Activated CD4-positive, alpha-beta memory T cell treated with anti-CD3 and anti-CD28 coated beads for 36 hours (primary cell): Measurements from ENCODE around the gene MYT1. TPM values are rescaled to one million over a fixed set of nuclear protein-coding genes. Genes with fewer than 3 reads are reported as not detected.

Experiments
- CTCF ChIA-PET: fragments of 350-600 bp; sonication (Branson Sonifier 250); formaldehyde crosslinking; loops from one replicate; lab custom pipeline; 2021; ENCODE audit warnings: antibody characterized with exemption, inconsistent platforms; lab: Charles Lee
- POLR2A ChIA-PET: fragments of 350-600 bp; sonication (Branson Sonifier 250); formaldehyde crosslinking; loops from one replicate; lab custom pipeline; 2021; ENCODE audit warnings: antibody characterized with exemption; lab: Charles Lee
- DNase-seq: peaks from one replicate; pipeline ENCODE4 v3.0.0-alpha.2; 2020
- H3K27ac Mint-ChIP-seq: one replicate; pipeline ENCODE4 v1.8.0; 2021; ENCODE audit warnings: mixed read lengths
- H3K27me3 Mint-ChIP-seq: one replicate; pipeline ENCODE4 v1.8.0; 2021; ENCODE audit warnings: mixed read lengths
- H3K36me3 Mint-ChIP-seq: one replicate; pipeline ENCODE4 v1.8.0; 2021; ENCODE audit warnings: mixed read lengths
- H3K4me1 Mint-ChIP-seq: one replicate; pipeline ENCODE4 v1.8.0; 2021; ENCODE audit warnings: low read depth, mixed read lengths
- H3K4me3 Mint-ChIP-seq: one replicate; pipeline ENCODE4 v1.8.0; 2021; ENCODE audit warnings: mild to moderate bottlenecking, mixed read lengths
- H3K9me3 Mint-ChIP-seq: one replicate; pipeline ENCODE4 v1.8.0; 2021; ENCODE audit warnings: mixed read lengths
- intact Hi-C: fragments of 100-400 bp; cut with micrococcal nuclease; formaldehyde crosslinking; loops from one replicate; pipeline ENCODE4 v1.15.1; 2023
- total RNA-seq, 2 experiments: library from RNA; stranded (reverse); gene quantifications; one replicate each; pipeline ENCODE4 v1.2.3, GENCODE V29; 2021

The MYT1 gene
- total RNA-seq, 2 experiments from 2014 or later, result not detected

- H3K36me3 Mint-ChIP-seq, result no peaks in the 10 kb centered on the region
- H3K27ac Mint-ChIP-seq, result no peak overlapping the region
- intact Hi-C loops, result no loop called here
- peaks cover 1% of the 10 kb centered on the region for H3K4me1 Mint-ChIP-seq
- ChIA-PET CTCF (no interaction called here), POLR2A (no interaction called here)
- H3K4me3 Mint-ChIP-seq, result no peak overlapping the region
- no peak for DNase-seq
- no peaks in the 10 kb centered on the region for H3K27me3 Mint-ChIP-seq
- H3K9me3 Mint-ChIP-seq, result no peaks in the 10 kb centered on the region
These were observed 44.9 kb downstream of the MYT1 start for GRCh38 chr20:64209148-64209547.

GRCh38 chr20:64210656-64211369, 46.6 kb downstream of the MYT1 start:
- ChIA-PET POLR2A (no interaction called here), CTCF (no interaction called here)
- no peak for DNase-seq
- Mint-ChIP-seq H3K36me3 (no peaks in the 10 kb centered on the region), H3K27ac (no peak overlapping the region), H3K4me3 (no peak overlapping the region), H3K4me1 (peaks cover 14% of the 10 kb centered on the region), H3K9me3 (no peaks in the 10 kb centered on the region), H3K27me3 (no peaks in the 10 kb centered on the region)
- intact Hi-C loops, result no loop called here

- no peaks in the 10 kb centered on the region for H3K27me3 Mint-ChIP-seq
- no peak for DNase-seq
- ChIA-PET POLR2A (no interaction called here), CTCF (no interaction called here)
- H3K27ac Mint-ChIP-seq, result no peak overlapping the region
- H3K4me3 Mint-ChIP-seq, result no peak overlapping the region
- intact Hi-C loops, result no loop called here
- no peaks in the 10 kb centered on the region for H3K36me3 Mint-ChIP-seq
- H3K9me3 Mint-ChIP-seq, result no peaks in the 10 kb centered on the region
- H3K4me1 Mint-ChIP-seq, result peaks cover 15% of the 10 kb centered on the region
These were observed 47.8 kb downstream of the MYT1 start for GRCh38 chr20:64211874-64212658.

- POLR2A ChIA-PET, result no interaction called here
- Mint-ChIP-seq H3K4me3 (no peak overlapping the region), H3K27me3 (no peaks in the 10 kb centered on the region), H3K9me3 (no peaks in the 10 kb centered on the region), H3K27ac (no peak overlapping the region), H3K4me1 (peaks cover 15% of the 10 kb centered on the region), H3K36me3 (no peaks in the 10 kb centered on the region)
- intact Hi-C loops, result no loop called here
- CTCF ChIA-PET, result no interaction called here
- DNase-seq, result no peak
These were observed 48.5 kb downstream of the MYT1 start for GRCh38 chr20:64212755-64213154.

GRCh38 chr20:64214113-64214512, 49.9 kb downstream of the MYT1 start:
- Mint-ChIP-seq H3K9me3 (no peaks in the 10 kb centered on the region), H3K36me3 (no peaks in the 10 kb centered on the region), H3K4me3 (no peak overlapping the region), H3K4me1 (peaks cover 15% of the 10 kb centered on the region), H3K27me3 (no peaks in the 10 kb centered on the region), H3K27ac (no peak overlapping the region)
- DNase-seq, result no peak
- intact Hi-C loops, result no loop called here
- CTCF ChIA-PET, result no interaction called here
- POLR2A ChIA-PET, result no interaction called here

- ChIA-PET CTCF (no interaction called here), POLR2A (no interaction called here)
- Mint-ChIP-seq H3K27ac (no peak overlapping the region), H3K4me1 (peaks cover 15% of the 10 kb centered on the region), H3K36me3 (no peaks in the 10 kb centered on the region), H3K9me3 (no peaks in the 10 kb centered on the region), H3K27me3 (no peaks in the 10 kb centered on the region), H3K4me3 (no peak overlapping the region)
- intact Hi-C loops, result no loop called here
- DNase-seq, result no peak
These were observed 50.7 kb downstream of the MYT1 start for GRCh38 chr20:64214952-64215351.

GRCh38 chr20:64216036-64216435, 51.8 kb downstream of the MYT1 start:
- Mint-ChIP-seq H3K27ac (no peak overlapping the region), H3K27me3 (no peaks in the 10 kb centered on the region), H3K9me3 (no peaks in the 10 kb centered on the region), H3K4me1 (peaks cover 15% of the 10 kb centered on the region), H3K36me3 (no peaks in the 10 kb centered on the region), H3K4me3 (no peak overlapping the region)
- intact Hi-C loops, result no loop called here
- ChIA-PET POLR2A (no interaction called here), CTCF (interaction anchor here (1.3 kb wide), 1 partner anchor 12 kb away, joined by 3 read pairs; no protein-coding TSS in a partner anchor)
- DNase-seq, result no peak

GRCh38 chr20:64216910-64217309, 52.7 kb downstream of the MYT1 start:
- intact Hi-C loops, result no loop called here
- POLR2A ChIA-PET, result no interaction called here
- H3K4me1 Mint-ChIP-seq, result peaks cover 15% of the 10 kb centered on the region

GRCh38 chr20:64217539-64218221, 53.4 kb downstream of the MYT1 start:
- H3K27ac Mint-ChIP-seq, result no peak overlapping the region
- DNase-seq, result no peak
- H3K4me3 Mint-ChIP-seq, result no peak overlapping the region
- POLR2A ChIA-PET, result no interaction called here
- H3K36me3 Mint-ChIP-seq, result no peaks in the 10 kb centered on the region
- CTCF ChIA-PET, result no interaction called here
- intact Hi-C loops, result no loop called here
- no peaks in the 10 kb centered on the region for H3K27me3 Mint-ChIP-seq
- H3K9me3 Mint-ChIP-seq, result no peaks in the 10 kb centered on the region
- peaks cover 15% of the 10 kb centered on the region for H3K4me1 Mint-ChIP-seq

More at GRCh38 chr20:64216910-64217309, 52.7 kb downstream of the MYT1 start:
- no peak for DNase-seq
- no peaks in the 10 kb centered on the region for H3K27me3 Mint-ChIP-seq
- H3K4me3 Mint-ChIP-seq, result no peak overlapping the region
- H3K9me3 Mint-ChIP-seq, result no peaks in the 10 kb centered on the region
- H3K27ac Mint-ChIP-seq, result no peak overlapping the region
- H3K36me3 Mint-ChIP-seq, result no peaks in the 10 kb centered on the region
- CTCF ChIA-PET, result interaction anchor here (1.3 kb wide), 1 partner anchor 13 kb away, joined by 3 read pairs; no protein-coding TSS in a partner anchor

- Mint-ChIP-seq H3K27me3 (no peaks in the 10 kb centered on the region), H3K27ac (no peak overlapping the region), H3K4me3 (no peak overlapping the region), H3K36me3 (no peaks in the 10 kb centered on the region), H3K9me3 (no peaks in the 10 kb centered on the region), H3K4me1 (peaks cover 16% of the 10 kb centered on the region)
- DNase-seq, result peak; percentile 27
- POLR2A ChIA-PET, result no interaction called here
- CTCF ChIA-PET, result no interaction called here
- intact Hi-C loops, result no loop called here
These were observed 55.0 kb downstream of the MYT1 start for GRCh38 chr20:64219202-64219601.

GRCh38 chr20:64219730-64220129, 55.5 kb downstream of the MYT1 start:
- Mint-ChIP-seq H3K4me3 (no peak overlapping the region), H3K27ac (no peak overlapping the region), H3K4me1 (peaks cover 16% of the 10 kb centered on the region), H3K36me3 (no peaks in the 10 kb centered on the region), H3K9me3 (no peaks in the 10 kb centered on the region), H3K27me3 (no peaks in the 10 kb centered on the region)
- DNase-seq, result no peak
- intact Hi-C loops, result no loop called here
- POLR2A ChIA-PET, result no interaction called here
- CTCF ChIA-PET, result no interaction called here

- Mint-ChIP-seq H3K4me1 (peaks cover 14% of the 10 kb centered on the region), H3K27ac (no peak overlapping the region), H3K9me3 (no peaks in the 10 kb centered on the region), H3K36me3 (no peaks in the 10 kb centered on the region), H3K4me3 (no peak overlapping the region), H3K27me3 (no peaks in the 10 kb centered on the region)
- intact Hi-C loops, result no loop called here
- CTCF ChIA-PET, result no interaction called here
- no peak for DNase-seq
- POLR2A ChIA-PET, result no interaction called here
These were observed 56.2 kb downstream of the MYT1 start for GRCh38 chr20:64220420-64220819.
